Keratinocyte (primary cell): ENCODE data around the gene PACSIN2.
"Not testable (repeated sequence)": the region's sequence is repeated elsewhere in the genome, so short reads cannot be mapped to it uniquely, and the experiment has no call there.

Experiments
- CTCF ChIP-seq, 3 experiments: IDR thresholded peaks in 1 of 3; conservative IDR thresholded peaks in 1 of 3; optimal IDR thresholded peaks in 1 of 3; 2 replicates in 2 of 3; 3 replicates in 1 of 3; pipeline versions ENCODE3 to v1.5.1; 2011; ENCODE audit warnings: low read length in 3 of 3, mild to moderate bottlenecking in 3 of 3, moderate library complexity in 2 of 3, control low read depth in 1 of 3, inconsistent platforms in 1 of 3; ENCODE audit not compliant: insufficient read depth in 2 of 3; ENCODE audit errors: extremely low read depth in 1 of 3
- EZH2 ChIP-seq: IDR thresholded peaks from one replicate; pipeline ENCODE4 v1.6.1; 2012; ENCODE audit warnings: inconsistent platforms, mild to moderate bottlenecking, low read length, moderate library complexity

- not testable (repeated sequence) for TF ChIP-seq CTCF (optimal IDR thresholded peaks at IDR 0.05 in 1 of 3, IDR thresholded peaks at IDR 0.05 in 1 of 3, conservative IDR thresholded peaks at IDR 0.05 in 1 of 3; ENCODE audit: extremely low read depth in 1 of 3, insufficient read depth in 2 of 3, low read length in 3 of 3); EZH2
These were observed 61.2 kb downstream of the PACSIN2 start for GRCh38 chr22:42953751-42954150.
